Uterus (tissue), 2 donors: ENCODE data around the gene TIMM50.

Source experiments
- POLR2A ChIP-seq, 2 donors: fragments of 450-650 bp; IDR thresholded peaks; one replicate each; pipeline ENCODE4 v1.6.1; 2016; ENCODE audit warnings: antibody characterized with exemption in 2 of 2, mild to moderate bottlenecking in 1 of 2, moderate library complexity in 1 of 2
- TF ChIP-seq, protein P1 (sequence below), 4 experiments: fragments of 200-600 bp in 2 of 4; fragments of 450-650 bp in 2 of 4; sonication (generic) in 2 of 4; IDR thresholded peaks; one replicate each; pipeline ENCODE4 v1.5.1; 2016 to 2019; ENCODE audit warnings: antibody characterized with exemption in 4 of 4, mild to moderate bottlenecking in 2 of 4, moderate library complexity in 1 of 4

DNA sequence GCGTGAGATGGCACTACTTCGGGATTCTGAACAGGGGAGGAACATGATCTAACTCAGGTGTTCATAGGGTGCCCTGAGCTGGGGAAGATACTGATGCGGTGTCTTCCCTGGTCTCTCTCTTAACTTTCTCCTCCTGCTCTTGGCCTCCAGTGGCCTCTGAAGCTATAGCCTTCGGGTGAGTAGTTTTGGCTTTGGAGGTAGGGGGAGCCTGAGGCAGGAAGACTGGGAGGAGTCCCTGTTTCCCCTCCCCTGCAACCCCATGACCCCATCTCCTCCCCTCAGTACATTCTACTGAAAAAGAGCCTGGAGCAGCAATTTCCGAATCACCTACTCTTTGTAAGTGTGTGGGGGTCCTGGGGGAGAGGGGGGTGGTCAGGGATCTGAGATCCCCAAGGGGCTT is 37.8 kb downstream of the TIMM50 start:
- no peak for TF ChIP-seq POLR2A (IDR thresholded peaks at IDR 0.05)
- TF ChIP-seq, protein P1, sequence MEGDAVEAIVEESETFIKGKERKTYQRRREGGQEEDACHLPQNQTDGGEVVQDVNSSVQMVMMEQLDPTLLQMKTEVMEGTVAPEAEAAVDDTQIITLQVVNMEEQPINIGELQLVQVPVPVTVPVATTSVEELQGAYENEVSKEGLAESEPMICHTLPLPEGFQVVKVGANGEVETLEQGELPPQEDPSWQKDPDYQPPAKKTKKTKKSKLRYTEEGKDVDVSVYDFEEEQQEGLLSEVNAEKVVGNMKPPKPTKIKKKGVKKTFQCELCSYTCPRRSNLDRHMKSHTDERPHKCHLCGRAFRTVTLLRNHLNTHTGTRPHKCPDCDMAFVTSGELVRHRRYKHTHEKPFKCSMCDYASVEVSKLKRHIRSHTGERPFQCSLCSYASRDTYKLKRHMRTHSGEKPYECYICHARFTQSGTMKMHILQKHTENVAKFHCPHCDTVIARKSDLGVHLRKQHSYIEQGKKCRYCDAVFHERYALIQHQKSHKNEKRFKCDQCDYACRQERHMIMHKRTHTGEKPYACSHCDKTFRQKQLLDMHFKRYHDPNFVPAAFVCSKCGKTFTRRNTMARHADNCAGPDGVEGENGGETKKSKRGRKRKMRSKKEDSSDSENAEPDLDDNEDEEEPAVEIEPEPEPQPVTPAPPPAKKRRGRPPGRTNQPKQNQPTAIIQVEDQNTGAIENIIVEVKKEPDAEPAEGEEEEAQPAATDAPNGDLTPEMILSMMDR (IDR thresholded peaks at IDR 0.05), result no peak
